SK-N-SH treated with all-trans-retinoic acid at 6 μM for 48 hours (cell line): ENCODE results near the gene MED27.

Experiments
- ATAC-seq: fragments of 200-7000 bp; cut with Tn5 transposase; 3 replicates; pipeline ENCODE4 v1.9.1; 2020; ENCODE audit warnings: mild to moderate bottlenecking, moderate library complexity
- ARNTL ChIP-seq: fragments of 450-650 bp; formaldehyde crosslinking; IDR thresholded peaks from 2 replicates; pipeline ENCODE4 v1.5.0; 2020; ENCODE audit warnings: low read depth, mild to moderate bottlenecking, moderate library complexity, borderline replicate concordance
- BACH2 ChIP-seq: fragments of 250-450 bp; sonication (Bioruptor Pico); IDR thresholded peaks from 2 replicates; pipeline ENCODE4 v1.9.0; 2021; ENCODE audit warnings: mild to moderate bottlenecking, borderline replicate concordance
- CSDC2 ChIP-seq: fragments of 250-450 bp; sonication (Bioruptor Pico); IDR thresholded peaks from 2 replicates; pipeline ENCODE4 v1.5.0; 2020; ENCODE audit warnings: mild to moderate bottlenecking, moderate library complexity
- ESRRG ChIP-seq: fragments of 250-450 bp; sonication (Bioruptor Pico); IDR thresholded peaks from 2 replicates; pipeline ENCODE4 v1.6.1; 2021; ENCODE audit warnings: mild to moderate bottlenecking
- ISL1 ChIP-seq: fragments of 250-450 bp; sonication (Bioruptor Pico); IDR thresholded peaks from 2 replicates; pipeline ENCODE4 v2.1.2; 2022; ENCODE audit warnings: mild to moderate bottlenecking, moderate library complexity
- PPARA ChIP-seq: fragments of 250-450 bp; sonication (Bioruptor Pico); IDR thresholded peaks from 2 replicates; pipeline ENCODE4 v1.5.0; 2020; ENCODE audit warnings: mild to moderate bottlenecking, borderline replicate concordance
- RARB ChIP-seq: fragments of 250-450 bp; sonication (Bioruptor Pico); IDR thresholded peaks from 2 replicates; pipeline ENCODE4 v1.8.0; 2021; ENCODE audit warnings: mild to moderate bottlenecking, moderate library complexity
- TCF4 ChIP-seq: fragments of 250-450 bp; sonication (Bioruptor Pico); IDR thresholded peaks from 2 replicates; pipeline ENCODE4 v1.8.0; 2021; ENCODE audit warnings: mild to moderate bottlenecking, moderate library complexity, borderline replicate concordance
- ZC3H10 ChIP-seq: fragments of 250-450 bp; sonication (Bioruptor Pico); IDR thresholded peaks from 2 replicates; pipeline ENCODE4 v1.5.1; 2021; ENCODE audit warnings: mild to moderate bottlenecking, moderate library complexity
- ZNF565 ChIP-seq: fragments of 450-650 bp; formaldehyde crosslinking; conservative IDR thresholded peaks from 2 replicates; pipeline ENCODE4 v1.5.0; 2020; ENCODE audit warnings: low read depth, mild to moderate bottlenecking, moderate library complexity
- ZNF70 ChIP-seq: fragments of 450-650 bp; formaldehyde crosslinking; IDR thresholded peaks from 2 replicates; pipeline ENCODE4 v1.5.0; 2020; ENCODE audit warnings: mild to moderate bottlenecking, moderate library complexity
- ZNF8 ChIP-seq: fragments of 450-650 bp; formaldehyde crosslinking; IDR thresholded peaks from 2 replicates; pipeline ENCODE4 v1.5.0; 2020; ENCODE audit warnings: mild to moderate bottlenecking, moderate library complexity
- TF ChIP-seq, protein P1 (sequence below): fragments of 250-450 bp; sonication (Bioruptor Pico); IDR thresholded peaks from 2 replicates; pipeline ENCODE4 v1.8.0; 2021; ENCODE audit warnings: low read depth, mild to moderate bottlenecking, moderate library complexity, borderline replicate concordance
- TF ChIP-seq, protein P2 (sequence below): fragments of 250-450 bp; sonication (Bioruptor Pico); IDR thresholded peaks from 2 replicates; pipeline ENCODE4 v1.5.1; 2020; ENCODE audit warnings: low read depth, mild to moderate bottlenecking, moderate library complexity
- TF ChIP-seq, protein P3 (sequence below): fragments of 250-450 bp; sonication (Bioruptor Pico); IDR thresholded peaks from 2 replicates; pipeline ENCODE4 v1.5.0; 2020; ENCODE audit warnings: mild to moderate bottlenecking, moderate library complexity
- TF ChIP-seq, protein P4 (sequence below): fragments of 250-450 bp; sonication (Bioruptor Pico); IDR thresholded peaks from 2 replicates; pipeline ENCODE4 v1.5.1; 2021; ENCODE audit warnings: mild to moderate bottlenecking, moderate library complexity

MED27 gene

DNA sequence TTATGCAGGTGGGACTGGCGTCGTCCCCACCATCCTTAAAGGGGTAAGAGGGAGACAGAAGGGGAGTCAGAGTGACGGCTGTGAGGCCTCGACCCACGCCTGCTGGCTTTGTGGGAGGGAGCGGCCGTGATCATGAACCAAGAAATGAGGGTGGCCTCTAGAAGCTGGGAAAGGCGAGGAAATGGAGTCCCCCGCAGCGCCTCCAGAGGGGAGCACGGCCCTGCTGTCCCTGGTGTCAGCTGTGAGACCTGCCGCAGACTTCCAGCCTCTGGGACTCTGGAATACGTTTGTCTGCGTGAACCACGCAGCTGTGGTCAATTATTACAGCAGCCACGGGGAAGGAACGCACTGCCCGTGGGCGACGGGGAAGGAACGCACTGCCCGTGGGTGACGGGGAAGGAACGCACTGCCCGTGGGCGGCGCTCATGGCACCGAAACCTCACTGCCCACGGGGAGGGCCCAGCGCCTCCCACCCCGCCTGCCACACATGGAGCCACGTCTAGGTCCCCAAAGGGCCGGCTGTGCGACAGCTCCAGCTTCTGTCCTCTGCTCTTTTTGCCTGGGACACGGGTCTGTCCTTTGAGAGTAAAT is 231.0 kb downstream of the MED27 start:
- ATAC-seq: no peak
- TF ChIP-seq, protein P1, sequence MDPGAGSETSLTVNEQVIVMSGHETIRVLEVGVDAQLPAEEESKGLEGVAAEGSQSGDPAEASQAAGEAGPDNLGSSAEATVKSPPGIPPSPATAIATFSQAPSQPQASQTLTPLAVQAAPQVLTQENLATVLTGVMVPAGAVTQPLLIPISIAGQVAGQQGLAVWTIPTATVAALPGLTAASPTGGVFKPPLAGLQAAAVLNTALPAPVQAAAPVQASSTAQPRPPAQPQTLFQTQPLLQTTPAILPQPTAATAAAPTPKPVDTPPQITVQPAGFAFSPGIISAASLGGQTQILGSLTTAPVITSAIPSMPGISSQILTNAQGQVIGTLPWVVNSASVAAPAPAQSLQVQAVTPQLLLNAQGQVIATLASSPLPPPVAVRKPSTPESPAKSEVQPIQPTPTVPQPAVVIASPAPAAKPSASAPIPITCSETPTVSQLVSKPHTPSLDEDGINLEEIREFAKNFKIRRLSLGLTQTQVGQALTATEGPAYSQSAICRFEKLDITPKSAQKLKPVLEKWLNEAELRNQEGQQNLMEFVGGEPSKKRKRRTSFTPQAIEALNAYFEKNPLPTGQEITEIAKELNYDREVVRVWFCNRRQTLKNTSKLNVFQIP (CRISPR knock-in tag): no peak
- TF ChIP-seq PPARA (CRISPR knock-in tag) (no peak), BACH2 (no peak), CSDC2 (no peak), ARNTL (CRISPR knock-in tag) (no peak), ESRRG (no peak)
- TF ChIP-seq, protein P2, sequence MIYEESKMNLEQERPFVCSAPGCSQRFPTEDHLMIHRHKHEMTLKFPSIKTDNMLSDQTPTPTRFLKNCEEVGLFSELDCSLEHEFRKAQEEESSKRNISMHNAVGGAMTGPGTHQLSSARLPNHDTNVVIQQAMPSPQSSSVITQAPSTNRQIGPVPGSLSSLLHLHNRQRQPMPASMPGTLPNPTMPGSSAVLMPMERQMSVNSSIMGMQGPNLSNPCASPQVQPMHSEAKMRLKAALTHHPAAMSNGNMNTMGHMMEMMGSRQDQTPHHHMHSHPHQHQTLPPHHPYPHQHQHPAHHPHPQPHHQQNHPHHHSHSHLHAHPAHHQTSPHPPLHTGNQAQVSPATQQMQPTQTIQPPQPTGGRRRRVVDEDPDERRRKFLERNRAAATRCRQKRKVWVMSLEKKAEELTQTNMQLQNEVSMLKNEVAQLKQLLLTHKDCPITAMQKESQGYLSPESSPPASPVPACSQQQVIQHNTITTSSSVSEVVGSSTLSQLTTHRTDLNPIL (CRISPR knock-in tag): no peak
- TF ChIP-seq, all 23 proteins: peak for 0

DNA sequence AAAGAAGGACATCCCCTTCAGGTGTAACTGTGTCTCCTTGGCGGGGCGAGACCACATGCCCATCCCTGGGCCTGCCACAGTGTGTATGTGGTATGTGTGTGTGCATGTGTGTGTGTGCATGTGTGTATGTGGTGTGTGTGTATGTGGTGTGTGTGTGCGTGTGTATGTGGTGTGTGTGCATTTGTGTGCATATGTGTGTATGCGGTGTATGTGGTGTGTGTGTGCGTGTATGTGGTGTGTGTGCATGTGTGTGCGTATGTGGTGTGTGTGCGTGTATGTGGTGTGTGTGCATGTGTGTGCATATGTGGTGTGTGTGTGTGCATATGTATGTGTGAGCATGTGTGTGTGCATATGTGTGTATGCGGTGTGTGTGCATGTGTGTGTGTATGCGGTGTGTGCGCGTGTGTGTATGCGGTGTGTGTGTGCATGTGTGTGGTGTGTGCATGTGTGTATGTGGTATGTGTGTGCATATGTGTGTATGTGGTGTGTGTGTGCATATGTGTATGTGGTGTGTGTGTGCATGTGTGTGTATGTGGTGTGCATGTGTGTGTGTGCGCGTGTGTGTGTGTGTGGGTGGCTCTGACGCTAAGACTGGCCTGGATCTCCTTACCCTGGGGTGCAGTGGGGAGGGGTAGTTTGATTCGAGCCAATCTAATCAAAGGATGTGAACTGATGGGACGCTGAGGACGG is 231.9 kb downstream of the MED27 start:
- TF ChIP-seq BACH2 (no peak), ISL1 (CRISPR knock-in tag) (no peak), PPARA (CRISPR knock-in tag) (no peak), ZC3H10 (CRISPR knock-in tag) (no peak), RARB (CRISPR knock-in tag) (no peak), ZNF70 (no peak)
- TF ChIP-seq, protein P3, sequence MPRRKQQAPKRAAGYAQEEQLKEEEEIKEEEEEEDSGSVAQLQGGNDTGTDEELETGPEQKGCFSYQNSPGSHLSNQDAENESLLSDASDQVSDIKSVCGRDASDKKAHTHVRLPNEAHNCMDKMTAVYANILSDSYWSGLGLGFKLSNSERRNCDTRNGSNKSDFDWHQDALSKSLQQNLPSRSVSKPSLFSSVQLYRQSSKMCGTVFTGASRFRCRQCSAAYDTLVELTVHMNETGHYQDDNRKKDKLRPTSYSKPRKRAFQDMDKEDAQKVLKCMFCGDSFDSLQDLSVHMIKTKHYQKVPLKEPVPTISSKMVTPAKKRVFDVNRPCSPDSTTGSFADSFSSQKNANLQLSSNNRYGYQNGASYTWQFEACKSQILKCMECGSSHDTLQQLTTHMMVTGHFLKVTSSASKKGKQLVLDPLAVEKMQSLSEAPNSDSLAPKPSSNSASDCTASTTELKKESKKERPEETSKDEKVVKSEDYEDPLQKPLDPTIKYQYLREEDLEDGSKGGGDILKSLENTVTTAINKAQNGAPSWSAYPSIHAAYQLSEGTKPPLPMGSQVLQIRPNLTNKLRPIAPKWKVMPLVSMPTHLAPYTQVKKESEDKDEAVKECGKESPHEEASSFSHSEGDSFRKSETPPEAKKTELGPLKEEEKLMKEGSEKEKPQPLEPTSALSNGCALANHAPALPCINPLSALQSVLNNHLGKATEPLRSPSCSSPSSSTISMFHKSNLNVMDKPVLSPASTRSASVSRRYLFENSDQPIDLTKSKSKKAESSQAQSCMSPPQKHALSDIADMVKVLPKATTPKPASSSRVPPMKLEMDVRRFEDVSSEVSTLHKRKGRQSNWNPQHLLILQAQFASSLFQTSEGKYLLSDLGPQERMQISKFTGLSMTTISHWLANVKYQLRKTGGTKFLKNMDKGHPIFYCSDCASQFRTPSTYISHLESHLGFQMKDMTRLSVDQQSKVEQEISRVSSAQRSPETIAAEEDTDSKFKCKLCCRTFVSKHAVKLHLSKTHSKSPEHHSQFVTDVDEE (CRISPR knock-in tag): no peak
- TF ChIP-seq, all 23 proteins: peak for 0
- no peak for ATAC-seq

DNA sequence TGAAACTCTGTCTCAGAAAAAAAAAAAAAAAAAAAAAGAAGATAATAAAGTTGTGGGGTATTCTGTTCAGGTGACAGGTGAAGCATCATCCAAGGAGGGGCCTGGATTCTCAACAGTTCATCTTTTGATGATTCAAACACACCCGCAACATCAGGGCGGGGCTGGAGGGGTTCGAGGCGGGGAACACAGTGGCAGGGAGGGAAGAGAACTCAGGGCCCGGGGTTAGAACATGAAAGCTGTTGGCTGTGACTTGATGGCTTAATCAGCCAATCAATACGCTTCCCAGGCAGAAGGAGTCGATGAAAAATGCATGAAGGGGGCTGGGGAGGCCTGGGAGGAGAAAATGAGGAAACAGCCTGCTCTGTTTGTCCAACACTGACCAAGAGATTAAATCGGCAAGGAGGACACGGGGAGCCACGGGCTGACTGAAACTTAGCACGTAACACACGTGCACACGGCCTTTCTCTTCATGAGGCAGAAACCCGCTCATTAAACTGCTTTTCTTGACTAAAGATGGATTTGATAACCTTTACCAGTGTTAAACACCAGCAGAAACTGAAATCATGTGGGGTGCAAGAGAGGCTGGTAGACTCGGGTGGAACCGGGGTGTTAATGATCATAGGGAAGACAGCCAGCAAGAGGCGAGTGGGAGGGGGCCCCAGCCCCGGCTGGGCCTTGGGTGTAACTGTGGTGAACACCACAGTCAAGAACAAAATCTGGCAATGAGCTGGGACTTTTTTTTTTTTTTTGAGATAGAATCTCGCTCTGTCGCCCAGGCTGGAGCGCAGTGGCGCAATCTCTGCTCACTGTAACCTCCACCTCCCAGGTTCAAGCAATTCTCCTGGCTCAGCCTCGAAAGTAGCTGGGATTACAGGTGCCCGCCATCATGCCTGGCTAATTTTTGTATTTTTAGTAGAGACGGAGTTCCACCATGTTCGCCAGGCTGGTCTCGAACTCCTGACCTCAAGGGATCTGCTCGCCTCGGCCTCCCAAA is 234.1 kb downstream of the MED27 start:
- TF ChIP-seq ZNF565 (CRISPR knock-in tag) (no peak), ESRRG (no peak), BACH2 (no peak), ZNF70 (no peak), ZC3H10 (CRISPR knock-in tag) (no peak), TCF4 (no peak), ZNF8 (CRISPR knock-in tag) (no peak), RARB (CRISPR knock-in tag) (no peak), CSDC2 (no peak), PPARA (CRISPR knock-in tag) (no peak)
- TF ChIP-seq, protein P4, sequence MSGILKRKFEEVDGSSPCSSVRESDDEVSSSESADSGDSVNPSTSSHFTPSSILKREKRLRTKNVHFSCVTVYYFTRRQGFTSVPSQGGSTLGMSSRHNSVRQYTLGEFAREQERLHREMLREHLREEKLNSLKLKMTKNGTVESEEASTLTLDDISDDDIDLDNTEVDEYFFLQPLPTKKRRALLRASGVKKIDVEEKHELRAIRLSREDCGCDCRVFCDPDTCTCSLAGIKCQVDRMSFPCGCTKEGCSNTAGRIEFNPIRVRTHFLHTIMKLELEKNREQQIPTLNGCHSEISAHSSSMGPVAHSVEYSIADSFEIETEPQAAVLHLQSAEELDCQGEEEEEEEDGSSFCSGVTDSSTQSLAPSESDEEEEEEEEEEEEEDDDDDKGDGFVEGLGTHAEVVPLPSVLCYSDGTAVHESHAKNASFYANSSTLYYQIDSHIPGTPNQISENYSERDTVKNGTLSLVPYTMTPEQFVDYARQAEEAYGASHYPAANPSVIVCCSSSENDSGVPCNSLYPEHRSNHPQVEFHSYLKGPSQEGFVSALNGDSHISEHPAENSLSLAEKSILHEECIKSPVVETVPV (CRISPR knock-in tag): no peak
- TF ChIP-seq, protein P1 (CRISPR knock-in tag): no peak
- TF ChIP-seq, protein P2 (CRISPR knock-in tag): no peak
- TF ChIP-seq, protein P3 (CRISPR knock-in tag): no peak
- no peak for ATAC-seq
